ENCODE data around the gene IP6K3.

IP6K3 gene

DNA sequence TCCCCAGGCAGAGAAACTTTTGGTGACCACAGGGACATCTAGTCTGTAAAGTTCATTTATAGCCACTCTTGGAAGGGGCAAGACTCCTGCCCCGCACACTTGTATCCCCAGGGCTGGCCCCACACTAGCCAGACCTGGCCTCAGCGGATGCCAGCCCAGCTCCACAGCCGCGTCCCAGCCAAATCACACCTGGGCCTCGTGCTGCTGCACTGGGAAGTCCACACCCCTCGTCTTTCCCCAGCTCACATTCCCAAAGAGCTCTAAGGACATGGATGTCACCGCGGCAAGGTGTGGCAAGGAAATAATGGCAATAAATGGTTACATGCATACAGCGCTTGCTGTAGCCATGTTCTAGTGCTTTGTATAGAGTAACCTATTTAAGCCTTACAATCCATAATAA is 8.6 kb downstream of the IP6K3 start:
- Histone ChIP-seq H3K9me3 (ENCODE audit: insufficient read depth, low read length) (no peaks in the 10 kb centered on the region), H3K4me3 (ENCODE audit: low read length) (no peak overlapping the region), H3K36me3 (replicated peaks; ENCODE audit: low read depth, low read length) (no peaks in the 10 kb centered on the region), H4K20me1 (ENCODE audit: insufficient read depth, low read length) (no peaks in the 10 kb centered on the region), H3K4me2 (ENCODE audit: low read length) (no peak overlapping the region), H3K4me1 (ENCODE audit: low read length) (peaks cover 9% of the 10 kb centered on the region), H2AFZ (ENCODE audit: low read depth, low read length) (no peak overlapping the region), H3K27ac (ENCODE audit: low read length) (no peak overlapping the region), H3K79me2 (ENCODE audit: low read length) (no peaks in the 10 kb centered on the region), H3K9ac (ENCODE audit: low read length) (no peak overlapping the region), H3K27me3 (ENCODE audit: low read depth, low read length) (peaks cover 13% of the 10 kb centered on the region)
- TF ChIP-seq, protein P1, sequence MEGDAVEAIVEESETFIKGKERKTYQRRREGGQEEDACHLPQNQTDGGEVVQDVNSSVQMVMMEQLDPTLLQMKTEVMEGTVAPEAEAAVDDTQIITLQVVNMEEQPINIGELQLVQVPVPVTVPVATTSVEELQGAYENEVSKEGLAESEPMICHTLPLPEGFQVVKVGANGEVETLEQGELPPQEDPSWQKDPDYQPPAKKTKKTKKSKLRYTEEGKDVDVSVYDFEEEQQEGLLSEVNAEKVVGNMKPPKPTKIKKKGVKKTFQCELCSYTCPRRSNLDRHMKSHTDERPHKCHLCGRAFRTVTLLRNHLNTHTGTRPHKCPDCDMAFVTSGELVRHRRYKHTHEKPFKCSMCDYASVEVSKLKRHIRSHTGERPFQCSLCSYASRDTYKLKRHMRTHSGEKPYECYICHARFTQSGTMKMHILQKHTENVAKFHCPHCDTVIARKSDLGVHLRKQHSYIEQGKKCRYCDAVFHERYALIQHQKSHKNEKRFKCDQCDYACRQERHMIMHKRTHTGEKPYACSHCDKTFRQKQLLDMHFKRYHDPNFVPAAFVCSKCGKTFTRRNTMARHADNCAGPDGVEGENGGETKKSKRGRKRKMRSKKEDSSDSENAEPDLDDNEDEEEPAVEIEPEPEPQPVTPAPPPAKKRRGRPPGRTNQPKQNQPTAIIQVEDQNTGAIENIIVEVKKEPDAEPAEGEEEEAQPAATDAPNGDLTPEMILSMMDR (IDR thresholded peaks at IDR 0.05; ENCODE audit: low read depth, low read length), result no peak
- TF ChIP-seq EZH2phosphoT487 (IDR thresholded peaks at IDR 0.05; ENCODE audit: low read depth), result no peak

DNA sequence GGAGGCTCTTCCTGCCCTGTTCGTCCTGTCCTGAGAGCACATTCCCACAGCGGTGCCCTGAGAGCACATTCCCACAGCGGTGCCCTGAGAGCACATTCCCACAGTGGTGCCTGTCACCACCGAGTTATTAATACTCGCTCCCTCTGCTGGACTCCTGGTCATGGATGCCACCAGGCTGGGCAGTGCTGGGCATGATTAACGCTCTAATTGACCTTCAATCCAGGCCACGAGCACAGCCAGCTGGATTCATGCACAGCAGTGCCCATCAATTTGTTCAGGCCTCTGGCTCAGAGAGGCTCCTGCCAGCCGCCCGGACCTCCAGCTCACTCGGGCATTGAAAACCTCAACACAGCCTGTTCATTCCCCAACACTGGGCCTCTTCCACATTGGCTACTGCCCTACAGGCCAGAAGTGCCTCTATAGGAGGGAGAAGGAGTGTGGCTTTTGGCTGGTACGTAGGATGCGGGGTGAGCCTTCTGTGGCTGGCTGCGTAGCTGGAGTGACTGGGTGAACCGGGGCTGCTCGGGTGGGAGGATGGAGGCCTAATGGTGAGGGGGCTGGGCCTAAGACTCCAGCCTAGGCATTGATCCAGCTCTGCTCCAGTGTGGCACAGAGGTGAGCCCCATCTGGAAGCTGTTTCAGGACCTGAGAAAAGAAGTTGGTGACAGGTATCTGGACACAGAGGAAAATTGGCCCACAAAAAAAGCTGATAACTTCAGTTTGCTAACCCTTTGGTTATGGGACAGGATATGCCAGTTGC is 9.3 kb downstream of the IP6K3 start:
- peaks cover 9% of the 10 kb centered on the region for H3K4me1 ChIP-seq (ENCODE audit: low read length)
- H2AFZ ChIP-seq (ENCODE audit: low read depth, low read length), result no peak overlapping the region
- H3K27me3 ChIP-seq (ENCODE audit: low read depth, low read length), result peaks cover 6% of the 10 kb centered on the region
- TF ChIP-seq, protein P1 (IDR thresholded peaks at IDR 0.05; ENCODE audit: low read depth, low read length), result no peak
- TF ChIP-seq EZH2phosphoT487 (IDR thresholded peaks at IDR 0.05; ENCODE audit: low read depth), result no peak
- no peak overlapping the region for H3K27ac ChIP-seq (ENCODE audit: low read length)
- H3K4me2 ChIP-seq (ENCODE audit: low read length), result no peak overlapping the region
- no peak overlapping the region for H3K4me3 ChIP-seq (ENCODE audit: low read length)
- no peaks in the 10 kb centered on the region for H3K9me3 ChIP-seq (ENCODE audit: insufficient read depth, low read length)
- H3K9ac ChIP-seq (ENCODE audit: low read length), result no peak overlapping the region
- H3K79me2 ChIP-seq (ENCODE audit: low read length), result no peaks in the 10 kb centered on the region
- no peaks in the 10 kb centered on the region for H4K20me1 ChIP-seq (ENCODE audit: insufficient read depth, low read length)
- H3K36me3 ChIP-seq (replicated peaks; ENCODE audit: low read depth, low read length), result no peaks in the 10 kb centered on the region

DNA sequence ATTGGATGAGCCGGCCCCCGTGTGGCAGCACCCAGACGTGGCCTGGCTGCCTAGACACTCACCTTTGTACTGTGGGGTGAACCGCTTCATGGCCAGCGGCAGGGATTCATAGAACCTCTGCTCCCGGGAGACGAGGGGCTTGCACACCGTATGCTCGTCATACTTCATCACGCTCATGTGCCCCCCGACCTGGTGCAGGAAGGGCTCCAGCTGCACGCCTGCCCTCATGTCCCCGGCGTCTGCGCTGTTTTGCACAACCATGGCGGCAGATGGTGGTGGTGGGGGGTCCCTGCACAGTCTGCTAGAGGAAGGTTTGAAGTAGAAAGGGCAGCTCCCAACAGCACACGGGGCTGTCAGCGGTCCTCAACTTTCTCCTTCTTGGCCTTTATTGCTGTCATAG is 11.5 kb downstream of the IP6K3 start:
- Histone ChIP-seq H3K9me3 (ENCODE audit: insufficient read depth, low read length) (no peaks in the 10 kb centered on the region), H3K79me2 (ENCODE audit: low read length) (no peaks in the 10 kb centered on the region), H3K4me2 (ENCODE audit: low read length) (no peak overlapping the region), H4K20me1 (ENCODE audit: insufficient read depth, low read length) (no peaks in the 10 kb centered on the region), H3K27ac (ENCODE audit: low read length) (no peak overlapping the region), H3K36me3 (replicated peaks; ENCODE audit: low read depth, low read length) (no peaks in the 10 kb centered on the region), H3K9ac (ENCODE audit: low read length) (no peak overlapping the region), H3K4me3 (ENCODE audit: low read length) (no peak overlapping the region), H3K27me3 (ENCODE audit: low read depth, low read length) (no peaks in the 10 kb centered on the region), H3K4me1 (ENCODE audit: low read length) (peaks cover 9% of the 10 kb centered on the region), H2AFZ (ENCODE audit: low read depth, low read length) (no peak overlapping the region)
- TF ChIP-seq EZH2phosphoT487 (IDR thresholded peaks at IDR 0.05; ENCODE audit: low read depth), result no peak
- TF ChIP-seq, protein P1 (IDR thresholded peaks at IDR 0.05; ENCODE audit: low read depth, low read length), result no peak

DNA sequence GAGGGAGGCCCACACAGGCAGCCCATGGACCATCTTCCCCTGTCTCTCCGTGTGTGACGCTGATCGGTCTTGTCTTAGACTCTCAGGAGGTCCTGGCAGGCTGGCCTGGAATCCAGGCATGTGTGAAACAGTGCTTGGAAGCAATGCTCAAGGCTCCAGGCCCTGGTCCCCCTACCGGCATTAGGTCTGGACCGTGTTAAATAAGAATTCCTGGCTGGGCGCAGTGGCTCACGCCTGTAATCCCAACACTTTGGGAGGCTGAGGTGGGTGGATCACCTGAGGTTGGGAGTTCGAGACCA is 13.0 kb downstream of the IP6K3 start:
- no peak for TF ChIP-seq EZH2phosphoT487 (IDR thresholded peaks at IDR 0.05; ENCODE audit: low read depth)
- TF ChIP-seq, protein P1 (IDR thresholded peaks at IDR 0.05; ENCODE audit: low read depth, low read length), result no peak
- H3K9ac ChIP-seq (ENCODE audit: low read length), result no peak overlapping the region
- no peak overlapping the region for H3K4me3 ChIP-seq (ENCODE audit: low read length)
- H3K79me2 ChIP-seq (ENCODE audit: low read length), result no peaks in the 10 kb centered on the region
- H3K36me3 ChIP-seq (replicated peaks; ENCODE audit: low read depth, low read length), result no peaks in the 10 kb centered on the region
- no peak overlapping the region for H3K4me2 ChIP-seq (ENCODE audit: low read length)
- no peaks in the 10 kb centered on the region for H3K9me3 ChIP-seq (ENCODE audit: insufficient read depth, low read length)
- H4K20me1 ChIP-seq (ENCODE audit: insufficient read depth, low read length), result no peaks in the 10 kb centered on the region
- no peaks in the 10 kb centered on the region for H3K27me3 ChIP-seq (ENCODE audit: low read depth, low read length)
- no peak overlapping the region for H3K27ac ChIP-seq (ENCODE audit: low read length)
- no peaks in the 10 kb centered on the region for H3K4me1 ChIP-seq (ENCODE audit: low read length)
- no peak overlapping the region for H2AFZ ChIP-seq (ENCODE audit: low read depth, low read length)

Measured in OCI-LY3 (cell line).